HG03439 (cell line): ENCODE results near the gene BMERB1.
"Not testable (repeated sequence)": the region's sequence is repeated elsewhere in the genome, so short reads cannot be mapped to it uniquely, and the experiment has no call there.

Source experiments
- ATAC-seq: cut with Tn5 transposase; IDR thresholded peaks from one replicate; pipeline ENCODE4 v1.9.1; 2021; ENCODE audit warnings: mild to moderate bottlenecking, moderate library complexity; ENCODE audit not compliant: unreplicated experiment

BMERB1 gene

GRCh38 chr16:15459791-15460190, 25.4 kb downstream of the BMERB1 start:
- no peak for ATAC-seq

- no peak for ATAC-seq
These were observed 26.2 kb downstream of the BMERB1 start for GRCh38 chr16:15460601-15461000.

- no peak for ATAC-seq
These were observed 27.0 kb downstream of the BMERB1 start for GRCh38 chr16:15461376-15461775.

GRCh38 chr16:15464401-15465186, 30.2 kb downstream of the BMERB1 start:
- ATAC-seq: no peak

GRCh38 chr16:15466131-15466530, 31.7 kb downstream of the BMERB1 start:
- no peak for ATAC-seq

- ATAC-seq: no peak
These were observed 32.7 kb downstream of the BMERB1 start for GRCh38 chr16:15466886-15467781.

GRCh38 chr16:15476971-15477370, 42.6 kb downstream of the BMERB1 start:
- not testable (repeated sequence) for ATAC-seq

- no peak for ATAC-seq
These were observed 43.4 kb downstream of the BMERB1 start for GRCh38 chr16:15477802-15478201.

GRCh38 chr16:15482068-15482747, 47.8 kb downstream of the BMERB1 start:
- ATAC-seq: no peak

- no peak for ATAC-seq
These were observed 48.4 kb downstream of the BMERB1 start for GRCh38 chr16:15482748-15483298.

GRCh38 chr16:15483857-15484256, 49.5 kb downstream of the BMERB1 start:
- ATAC-seq: no peak

- no peak for ATAC-seq
These were observed 50.3 kb downstream of the BMERB1 start for GRCh38 chr16:15484662-15485061.

GRCh38 chr16:15485175-15485574, 50.8 kb downstream of the BMERB1 start:
- no peak for ATAC-seq

- no peak for ATAC-seq
These were observed 52.3 kb downstream of the BMERB1 start for GRCh38 chr16:15486661-15487060.

GRCh38 chr16:15487336-15488284, 53.2 kb downstream of the BMERB1 start:
- ATAC-seq: no peak

GRCh38 chr16:15489016-15489415, 54.6 kb downstream of the BMERB1 start:
- no peak for ATAC-seq

- no peak for ATAC-seq
These were observed 55.8 kb downstream of the BMERB1 start for GRCh38 chr16:15490123-15490711.

GRCh38 chr16:15491411-15491810, 57.0 kb downstream of the BMERB1 start:
- no peak for ATAC-seq

GRCh38 chr16:15492091-15492740, 57.8 kb downstream of the BMERB1 start:
- ATAC-seq: no peak
